Keratinocyte (primary cell): ENCODE results near the gene LRP1B. TPM values are rescaled to one million over a fixed set of nuclear protein-coding genes. Genes with fewer than 3 reads are reported as not detected.
"Not testable (repeated sequence)": the region's sequence is repeated elsewhere in the genome, so short reads cannot be mapped to it uniquely, and the experiment has no call there.

ENCODE experiments used
- DNase-seq: peaks from one replicate; pipeline ENCODE4 v3.0.0-alpha.2; 2011; ENCODE audit warnings: low read depth, missing footprints, low spot score
- FAIRE-seq: peaks from 2 replicates; lab custom pipeline; 2011; peaks lifted over from hg19 to GRCh38; lab: Jason Lieb, UNC
- H2AFZ ChIP-seq: 2 replicates; pipeline ENCODE4 v1.6.0; 2012; ENCODE audit warnings: low read length, control low read depth, inconsistent platforms; ENCODE audit not compliant: control insufficient read depth
- H3K27ac ChIP-seq: 2 replicates; pipeline ENCODE4 v1.5.1; 2011; ENCODE audit warnings: low read length; ENCODE audit not compliant: control insufficient read depth, insufficient read depth
- H3K27me3 ChIP-seq: 3 replicates; pipeline ENCODE4 v1.6.0; 2011; ENCODE audit warnings: low read length; ENCODE audit not compliant: control insufficient read depth, insufficient read depth; ENCODE audit errors: extremely low read depth
- H3K36me3 ChIP-seq, 2 experiments: 2 replicates in 1 of 2; 3 replicates in 1 of 2; pipeline ENCODE4 v1.5.1; 2011; ENCODE audit warnings: low read length in 2 of 2, mild to moderate bottlenecking in 1 of 2; ENCODE audit not compliant: control insufficient read depth in 2 of 2, insufficient read depth in 2 of 2; ENCODE audit errors: extremely low read depth in 1 of 2
- H3K4me1 ChIP-seq: 3 replicates; pipeline ENCODE4 v1.5.1; 2011; ENCODE audit warnings: low read length; ENCODE audit not compliant: control insufficient read depth, insufficient read depth; ENCODE audit errors: extremely low read depth
- H3K4me2 ChIP-seq: 3 replicates; pipeline ENCODE4 v1.6.0; 2011; ENCODE audit warnings: low read depth, low read length; ENCODE audit not compliant: control insufficient read depth, insufficient read depth; ENCODE audit errors: extremely low read depth
- H3K4me3 ChIP-seq, 3 experiments: fragments of 200-600 bp in 1 of 3; sonication (generic) in 1 of 3; 2 replicates in 2 of 3; 3 replicates in 1 of 3; pipeline ENCODE4 v1.5.1; 2011 to 2016; ENCODE audit warnings: low read length in 3 of 3, mild to moderate bottlenecking in 3 of 3, control low read depth in 2 of 3, inconsistent platforms in 1 of 3, low read depth in 1 of 3, mixed read lengths in 1 of 3, mixed run types in 1 of 3, moderate library complexity in 1 of 3; ENCODE audit not compliant: control insufficient read depth in 2 of 3, insufficient read depth in 2 of 3; ENCODE audit errors: extremely low read depth in 1 of 3
- H3K79me2 ChIP-seq: 2 replicates; pipeline ENCODE4 v1.6.0; 2012; ENCODE audit warnings: low read length; ENCODE audit not compliant: control insufficient read depth, insufficient read depth
- H3K9ac ChIP-seq: 3 replicates; pipeline ENCODE4 v1.6.0; 2011; ENCODE audit warnings: low read length; ENCODE audit not compliant: control insufficient read depth, insufficient read depth; ENCODE audit errors: extremely low read depth
- H3K9me1 ChIP-seq: 3 replicates; pipeline ENCODE4 v1.6.0; 2011; ENCODE audit warnings: low read length; ENCODE audit not compliant: control insufficient read depth, insufficient read depth; ENCODE audit errors: extremely low read depth
- H3K9me3 ChIP-seq: 2 replicates; pipeline ENCODE4 v1.5.1; 2012; ENCODE audit warnings: low read depth, low read length; ENCODE audit not compliant: control insufficient read depth
- H4K20me1 ChIP-seq: 3 replicates; pipeline ENCODE4 v1.6.0; 2011; ENCODE audit warnings: low read length; ENCODE audit not compliant: control insufficient read depth, insufficient read depth; ENCODE audit errors: extremely low read depth
- CTCF ChIP-seq, 3 experiments: IDR thresholded peaks in 1 of 3; conservative IDR thresholded peaks in 1 of 3; optimal IDR thresholded peaks in 1 of 3; 2 replicates in 2 of 3; 3 replicates in 1 of 3; pipeline versions ENCODE3 to v1.5.1; 2011; ENCODE audit warnings: low read length in 3 of 3, mild to moderate bottlenecking in 3 of 3, moderate library complexity in 2 of 3, control low read depth in 1 of 3, inconsistent platforms in 1 of 3; ENCODE audit not compliant: insufficient read depth in 2 of 3; ENCODE audit errors: extremely low read depth in 1 of 3
- EZH2 ChIP-seq: IDR thresholded peaks from one replicate; pipeline ENCODE4 v1.6.1; 2012; ENCODE audit warnings: inconsistent platforms, mild to moderate bottlenecking, low read length, moderate library complexity
- dilution Hi-C: fragments of 300-500 bp; cut with MboI; formaldehyde crosslinking; loops from one replicate; pipeline ENCODE4 v1.7.0; 2020; ENCODE audit warnings: low sequenced_read_pairs; ENCODE audit not compliant: extremely low pct_ligation_motif_present
- polyA plus RNA-seq, 5 experiments: library from polyadenylated mRNA; depleted of rRNA in 3 of 5; stranded (reverse) in 3 of 5; stranded (forward) in 1 of 5; unstranded in 1 of 5; fragments of >200 nt; gene quantifications; 1 replicate in 1 of 5; 2 replicates in 3 of 5; 3 replicates in 1 of 5; pipeline versions ENCODE4 v1.2.1 to v1.2.3, GENCODE V29; 2011 to 2012; ENCODE audit warnings: missing spikeins in 2 of 5, low read depth in 1 of 5, low replicate concordance in 1 of 5

Gene LRP1B
- polyA plus RNA-seq, 1 donor (not counting 4 experiments of a cell fraction or from before 2014, with no cell fraction given): not detected

GRCh38 chr2:140440815-140441214, 1690.0 kb downstream of the LRP1B start:
- no peaks in the 10 kb centered on the region for H3K27me3 ChIP-seq
- no peak overlapping the region for H3K27ac ChIP-seq
- H3K4me1 ChIP-seq: no peaks in the 10 kb centered on the region
- no peaks in the 10 kb centered on the region for H3K36me3 ChIP-seq
- no peak for DNase-seq
- no peaks in the 10 kb centered on the region for H3K9me3 ChIP-seq
- H3K4me3 ChIP-seq: no peak overlapping the region
- no peak overlapping the region for H3K9ac ChIP-seq
- dilution Hi-C loops: no loop called here
- FAIRE-seq: no peak
- TF ChIP-seq EZH2 (no peak), CTCF (optimal IDR thresholded peaks at IDR 0.05 in 1 of 3, IDR thresholded peaks at IDR 0.05 in 1 of 3, conservative IDR thresholded peaks at IDR 0.05 in 1 of 3; ENCODE audit: extremely low read depth in 1 of 3, insufficient read depth in 2 of 3, low read length in 3 of 3) (no peak)
- no peaks in the 10 kb centered on the region for H3K79me2 ChIP-seq
- no peaks in the 10 kb centered on the region for H4K20me1 ChIP-seq
- no peak overlapping the region for H2AFZ ChIP-seq
- H3K4me2 ChIP-seq: no peak overlapping the region
- no peaks in the 10 kb centered on the region for H3K9me1 ChIP-seq

GRCh38 chr2:140436936-140437335, 1693.9 kb downstream of the LRP1B start:
- no peaks in the 10 kb centered on the region for H3K4me1 ChIP-seq
- H3K36me3 ChIP-seq: no peaks in the 10 kb centered on the region
- no peak overlapping the region for H2AFZ ChIP-seq
- H3K9me1 ChIP-seq: no peaks in the 10 kb centered on the region
- no peak overlapping the region for H3K4me2 ChIP-seq
- DNase-seq (no peak), FAIRE-seq (no peak)
- no peaks in the 10 kb centered on the region for H4K20me1 ChIP-seq
- H3K9ac ChIP-seq: no peak overlapping the region
- no peaks in the 10 kb centered on the region for H3K27me3 ChIP-seq
- TF ChIP-seq EZH2 (no peak), CTCF (optimal IDR thresholded peaks at IDR 0.05 in 1 of 3, IDR thresholded peaks at IDR 0.05 in 1 of 3, conservative IDR thresholded peaks at IDR 0.05 in 1 of 3; ENCODE audit: extremely low read depth in 1 of 3, insufficient read depth in 2 of 3, low read length in 3 of 3) (no peak)
- no peaks in the 10 kb centered on the region for H3K79me2 ChIP-seq
- no peaks in the 10 kb centered on the region for H3K9me3 ChIP-seq
- dilution Hi-C loops: no loop called here
- no peak overlapping the region for H3K4me3 ChIP-seq
- H3K27ac ChIP-seq: no peak overlapping the region

- H3K27me3 ChIP-seq, dilution Hi-C loops, H3K9me1 ChIP-seq, H4K20me1 ChIP-seq, H3K79me2 ChIP-seq, H3K9ac ChIP-seq, H3K36me3 ChIP-seq, H3K27ac ChIP-seq, H2AFZ ChIP-seq, H3K4me1 ChIP-seq, H3K9me3 ChIP-seq, H3K4me3 ChIP-seq, FAIRE-seq, H3K4me2 ChIP-seq, DNase-seq: not testable (repeated sequence)
Measured at GRCh38 chr2:140427033-140427432, 1703.8 kb downstream of the LRP1B start.
